Putamen (tissue), 1 donor: ENCODE results near the gene INHA.

Experiments used
- DNase-seq: peaks from one replicate; pipeline ENCODE4 v3.0.0-alpha.2; 2016; ENCODE audit warnings: low spot score

Gene INHA

GRCh38 chr2:219572237-219573001 lies at the start of gene INHA:
INHA (plus strand) TSS chr2:219572310; CDS start chr2:219572375, 65 bp downstream.
- DNase-seq, result no peak

- no peak for DNase-seq
Observed at GRCh38 chr2:219523031-219523671, 49.0 kb upstream of the INHA start.

GRCh38 chr2:219524817-219525216 lies 47.3 kb upstream of the INHA start:
- no peak for DNase-seq

DNA sequence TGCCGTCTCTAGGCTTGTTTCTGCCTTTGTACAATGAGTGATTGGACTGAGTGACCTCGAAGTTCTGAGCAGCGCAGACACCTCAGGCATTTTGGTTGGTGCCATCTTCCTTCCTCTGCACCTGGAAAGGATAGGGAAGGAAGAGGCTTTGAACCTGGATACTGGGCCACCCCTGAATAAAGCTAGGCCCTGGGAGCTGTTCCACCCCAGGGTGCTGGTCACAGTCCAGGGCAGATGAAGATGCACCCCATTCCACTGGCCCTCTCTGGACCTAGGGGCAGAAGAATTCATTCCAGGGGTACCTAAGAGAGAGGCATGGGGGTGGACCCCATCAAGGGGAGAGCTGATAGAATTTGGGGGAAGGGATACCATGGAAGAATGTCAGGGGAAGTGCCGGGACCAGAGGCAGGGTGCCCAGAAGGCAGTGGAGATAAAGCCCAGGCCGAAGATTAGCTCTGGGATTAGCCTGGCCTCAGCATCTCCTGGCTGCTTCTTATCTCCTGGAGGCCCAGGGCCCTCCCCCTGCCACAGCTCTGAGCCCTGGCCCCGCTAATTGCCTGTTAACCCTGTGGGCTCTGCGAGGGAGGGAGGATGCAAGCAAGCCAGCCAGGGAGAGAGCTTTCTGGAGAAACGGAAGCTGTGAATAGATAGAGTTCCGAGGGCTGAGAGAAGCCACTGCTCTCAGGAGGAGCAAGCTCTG lies 46.4 kb upstream of the INHA start:
- DNase-seq, result no peak

DNA sequence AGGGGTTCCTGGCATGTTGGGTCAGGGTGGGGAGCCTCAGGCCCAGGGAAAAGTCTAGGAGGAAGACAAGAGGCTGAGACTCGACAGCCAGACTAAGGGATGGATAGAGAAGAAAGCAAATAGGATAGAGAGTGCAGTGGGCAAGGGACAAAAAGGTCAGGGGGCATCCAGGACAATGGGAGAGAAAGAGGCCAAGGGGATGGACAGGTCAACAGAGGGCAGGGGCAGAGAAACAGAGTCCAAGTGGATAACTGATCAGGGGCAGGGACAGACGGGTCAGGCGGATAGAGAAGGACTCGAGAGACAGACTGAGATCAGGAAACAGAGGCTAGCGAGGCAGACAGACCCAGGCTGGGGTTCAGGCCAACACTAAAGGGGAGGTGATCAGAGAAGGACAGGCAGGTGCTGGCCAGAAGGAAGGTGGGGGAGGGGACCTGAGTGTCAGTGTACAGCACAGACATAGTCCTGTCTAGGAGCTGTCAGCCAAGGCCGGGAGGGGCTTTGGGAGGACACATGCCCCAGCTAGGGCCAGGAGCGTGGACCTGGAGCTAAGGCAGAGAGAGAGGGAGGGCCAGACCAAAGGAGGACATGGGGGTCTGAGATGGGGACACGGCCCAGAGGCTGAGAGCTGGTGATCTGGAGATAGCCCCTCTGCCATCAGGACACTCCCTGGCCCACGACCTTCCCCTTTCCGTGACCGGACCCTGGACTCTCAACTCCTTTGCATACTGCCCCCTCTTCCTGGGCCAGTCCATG lies 45.6 kb upstream of the INHA start:
- DNase-seq, result no peak

- no peak for DNase-seq
Observed at GRCh38 chr2:219527076-219527394, 45.1 kb upstream of the INHA start.

DNA sequence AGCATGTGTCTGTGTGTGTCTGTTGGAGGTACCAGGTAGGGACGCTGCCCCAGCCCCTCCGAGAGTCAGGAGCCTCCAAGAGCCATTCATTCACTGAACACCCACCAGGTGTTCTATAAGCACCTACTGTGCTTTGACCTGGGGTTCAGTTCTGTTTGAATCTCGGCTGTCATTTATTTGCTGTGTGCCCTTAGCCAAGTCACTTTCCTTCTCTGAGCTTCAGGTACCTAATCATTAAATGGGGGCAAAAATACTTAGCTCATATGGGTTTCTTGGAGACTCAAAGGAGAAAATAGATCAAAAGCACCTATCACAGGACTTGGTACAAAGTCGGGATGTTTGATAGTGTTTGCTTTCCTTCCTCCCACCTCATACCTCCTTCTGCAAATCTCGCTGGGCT lies 44.6 kb upstream of the INHA start:
- no peak for DNase-seq

- DNase-seq, result peak; percentile 82
Observed at GRCh38 chr2:219530048-219530963, 41.8 kb upstream of the INHA start.

DNA sequence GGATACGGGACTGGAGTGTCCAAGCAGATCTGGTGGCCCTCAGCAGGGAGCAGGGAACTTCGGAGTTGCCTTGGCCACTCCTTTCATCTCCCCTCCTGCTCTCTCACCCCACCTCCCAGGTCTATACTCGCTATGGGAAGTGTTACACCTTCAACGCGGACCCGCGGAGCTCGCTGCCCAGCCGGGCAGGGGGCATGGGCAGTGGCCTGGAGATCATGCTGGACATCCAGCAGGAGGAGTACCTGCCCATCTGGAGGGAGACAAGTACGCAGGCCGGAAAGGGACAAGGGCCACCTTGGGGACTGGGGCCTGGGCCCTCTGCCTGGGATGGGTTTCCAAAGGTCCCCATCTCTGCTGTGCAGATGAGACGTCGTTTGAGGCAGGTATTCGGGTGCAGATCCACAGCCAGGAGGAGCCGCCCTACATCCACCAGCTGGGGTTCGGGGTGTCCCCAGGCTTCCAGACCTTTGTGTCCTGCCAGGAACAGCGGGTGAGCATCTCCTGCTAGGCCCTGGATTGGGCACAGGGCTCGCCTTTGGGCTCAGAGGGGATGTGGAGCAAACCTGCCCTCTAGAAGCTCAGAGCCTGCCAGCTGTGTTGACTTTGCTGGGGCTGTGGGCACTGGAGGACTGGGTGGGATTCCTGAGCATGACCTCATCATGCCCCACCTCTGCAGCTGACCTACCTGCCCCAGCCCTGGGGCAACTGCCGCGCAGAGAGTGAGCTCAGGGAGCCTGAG lies 40.3 kb upstream of the INHA start:
- DNase-seq, result no peak

DNA sequence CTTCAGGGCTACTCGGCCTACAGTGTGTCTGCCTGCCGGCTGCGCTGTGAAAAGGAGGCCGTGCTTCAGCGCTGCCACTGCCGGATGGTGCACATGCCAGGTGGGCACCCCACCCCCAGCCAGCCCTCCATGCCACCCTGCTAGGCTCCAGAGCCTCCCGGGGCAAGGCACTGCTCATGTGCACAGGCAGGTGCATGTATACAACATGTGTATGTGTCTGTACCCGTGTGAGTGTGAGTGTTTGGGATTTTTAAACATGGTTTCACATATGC lies 39.8 kb upstream of the INHA start:
- no peak for DNase-seq

DNA sequence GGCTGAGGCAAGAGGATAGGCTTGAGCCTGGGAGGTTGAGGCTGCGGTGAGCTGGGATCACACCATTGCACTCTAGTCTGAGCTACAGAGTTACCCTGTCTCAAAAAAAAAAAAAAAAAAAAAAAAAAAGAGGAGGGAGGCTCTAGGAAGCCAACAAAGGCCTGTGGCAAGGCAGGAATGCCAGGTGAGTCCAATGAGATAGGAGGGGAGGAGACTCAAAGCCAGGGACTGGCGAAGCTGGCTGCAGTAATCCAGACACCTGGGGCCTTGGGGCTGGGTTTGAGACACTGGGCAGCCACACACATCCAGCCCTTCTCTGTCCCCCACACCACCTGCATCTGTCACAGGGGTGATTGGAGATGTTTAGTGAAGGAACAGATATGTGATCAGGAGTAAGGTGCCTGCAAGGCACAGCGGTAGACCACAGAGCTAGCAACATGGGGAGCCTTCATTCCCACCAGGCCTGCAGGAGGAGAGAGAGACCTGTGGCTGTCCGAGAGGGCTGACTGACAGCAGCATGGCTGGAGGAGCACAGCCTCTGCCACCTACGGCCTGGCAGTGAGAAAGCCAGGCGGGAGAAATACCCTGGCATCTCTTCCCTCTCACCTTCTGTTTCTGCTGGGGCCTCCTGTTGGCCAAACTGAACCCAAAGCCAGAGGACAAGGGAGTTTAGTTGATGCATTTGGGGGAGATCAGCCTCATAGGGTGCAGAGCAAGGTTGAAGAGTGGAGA lies 38.0 kb upstream of the INHA start:
- DNase-seq, result no peak

DNA sequence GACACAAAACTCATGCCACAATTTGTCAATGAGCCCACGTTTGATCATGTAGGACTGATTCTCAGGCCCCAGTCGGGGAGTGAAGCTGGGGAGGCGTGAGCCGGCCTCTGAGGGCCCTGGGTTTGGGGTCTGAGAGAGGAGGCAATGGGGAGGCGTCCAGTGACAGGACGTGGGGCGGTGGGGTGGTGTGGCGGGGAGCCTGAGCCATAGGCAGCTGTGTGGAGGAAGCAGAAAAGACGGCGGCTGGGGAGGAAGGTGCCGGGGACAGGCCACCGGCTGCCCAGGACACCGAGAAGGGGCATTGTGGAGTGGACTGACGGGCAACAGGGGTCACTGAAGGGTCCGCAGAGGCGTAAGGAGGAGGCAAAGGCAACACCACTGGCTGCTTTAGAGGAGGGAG lies 35.7 kb upstream of the INHA start:
- DNase-seq, result no peak

DNA sequence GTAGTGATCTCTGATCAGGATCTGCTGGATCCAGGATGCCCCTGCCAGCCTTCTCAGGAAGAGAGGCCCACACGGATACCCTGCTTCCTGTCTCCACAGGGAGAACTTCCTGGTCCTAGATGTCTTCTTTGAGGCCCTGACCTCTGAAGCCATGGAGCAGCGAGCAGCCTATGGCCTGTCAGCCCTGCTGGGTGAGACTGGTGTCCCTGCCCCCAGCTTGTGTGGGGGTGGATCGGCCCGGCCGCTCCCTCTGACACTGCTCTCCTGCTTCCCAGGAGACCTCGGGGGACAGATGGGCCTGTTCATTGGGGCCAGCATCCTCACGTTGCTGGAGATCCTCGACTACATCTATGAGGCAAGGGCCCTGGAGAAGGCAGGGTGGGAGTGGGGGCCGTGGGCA lies 35.1 kb upstream of the INHA start:
- DNase-seq, result no peak

- DNase-seq, result no peak
Observed at GRCh38 chr2:219537657-219538488, 34.2 kb upstream of the INHA start.

DNA sequence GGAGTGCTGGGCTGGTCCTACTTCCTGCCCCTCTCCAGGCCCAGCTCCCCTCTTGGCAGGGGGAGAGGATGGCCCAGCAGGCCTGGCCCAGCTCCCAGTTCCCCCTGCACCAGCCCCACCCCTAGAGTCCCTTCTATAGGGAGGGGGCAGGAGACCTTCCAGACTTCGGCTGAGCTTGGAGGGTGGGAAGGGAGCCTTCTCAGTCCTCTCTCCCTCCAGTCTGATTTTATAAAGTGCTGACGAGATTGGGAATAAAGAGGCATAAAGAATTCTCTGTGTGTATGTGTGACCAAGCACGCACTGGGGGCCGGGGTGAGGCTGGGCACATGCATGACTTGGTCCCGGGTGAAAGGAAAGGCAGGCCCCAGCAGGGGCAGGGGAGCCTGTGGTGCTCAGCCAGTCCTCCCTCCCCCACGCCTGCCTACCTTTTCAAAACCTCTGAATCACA lies 33.6 kb upstream of the INHA start:
- no peak for DNase-seq

DNA sequence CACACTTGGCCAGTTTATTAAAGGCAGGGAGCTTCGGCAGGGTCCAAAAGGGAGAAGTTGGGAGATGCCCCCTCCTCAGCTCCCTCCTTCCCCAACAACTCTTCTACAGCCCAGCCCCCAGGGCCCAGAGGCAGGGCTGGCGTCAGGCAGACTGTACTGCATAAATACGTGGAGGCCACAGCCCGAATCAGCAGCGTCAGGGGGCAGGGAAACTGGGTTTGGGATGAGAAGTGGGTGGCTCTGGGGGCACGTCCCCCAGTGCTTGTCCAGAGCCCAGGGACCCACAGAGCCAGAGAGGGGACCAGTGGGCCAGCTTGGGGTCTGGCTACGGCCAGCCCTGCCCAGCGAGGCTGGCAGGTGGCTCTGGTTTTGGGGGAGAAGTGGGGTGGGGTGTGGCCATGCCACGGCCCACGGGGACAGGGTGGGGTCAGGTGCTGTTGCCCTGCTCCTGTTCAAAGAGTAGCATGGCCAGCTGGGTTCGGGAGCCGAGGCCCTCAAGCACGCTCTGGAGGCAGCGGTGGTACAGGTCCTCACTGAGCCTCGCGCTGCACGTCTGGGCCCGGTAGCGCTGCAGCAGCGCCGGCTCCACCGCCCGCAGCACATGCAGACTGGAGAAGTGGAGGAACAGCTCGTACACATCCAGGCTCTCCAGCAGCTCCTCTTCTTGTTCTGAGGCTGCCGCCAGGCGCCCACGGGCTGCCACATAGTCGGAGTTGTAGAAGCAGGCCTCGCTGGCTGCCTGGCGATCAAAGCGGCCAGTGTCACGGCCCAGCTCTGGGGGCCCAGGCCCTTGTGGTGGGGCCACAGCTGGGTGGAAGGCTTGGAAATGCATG lies 32.9 kb upstream of the INHA start:
- no peak for DNase-seq

- DNase-seq, result no peak
Observed at GRCh38 chr2:219539926-219540678, 32.0 kb upstream of the INHA start.
